ENCODE results near the gene ZC3H14. TPM values are rescaled to one million over a fixed set of nuclear protein-coding genes. Genes with fewer than 3 reads are reported as not detected.
A peak's percentile ranks its signal among the peaks of the same experiment; 100 is the strongest.

Gene ZC3H14
- total and polyA plus RNA-seq, 10 of the 15 experiments (the other 5 are each of a cell fraction or from before 2014, with no cell fraction given): 17.9 to 97.1 (median 47.6) TPM

- H3K79me2 ChIP-seq (ENCODE audit: control insufficient read depth, insufficient read depth, low read length): no peaks in the 10 kb centered on the region
- POLR2A ChIA-PET: no interaction called here
- intact Hi-C loops (cut with micrococcal nuclease; ENCODE audit: unreplicated experiment): no loop called here
- no peaks in the 10 kb centered on the region for H3K36me3 ChIP-seq (ENCODE audit: control insufficient read depth in 2 of 2, insufficient read depth in 2 of 2, low read length in 1 of 2)
- FAIRE-seq (no peak), ATAC-seq (no peak), DNase-seq (ENCODE audit: low read depth, low spot score) (no peak)
- H3K9ac ChIP-seq (ENCODE audit: control insufficient read depth, insufficient read depth, low read length): no peak overlapping the region
- H2AFZ ChIP-seq (ENCODE audit: control insufficient read depth, low read depth, low read length): no peak overlapping the region
- H3K4me1 ChIP-seq (ENCODE audit: control insufficient read depth, insufficient read depth, low read length): no peaks in the 10 kb centered on the region
- SMC1A ChIA-PET (ENCODE audit: uncharacterized antibody, unreplicated experiment): interaction anchor here (1.0 to 2.7 kb wide), 2 partner anchors 15 to 39 kb away, joined by 3 to 7 read pairs; no protein-coding TSS in a partner anchor
- in situ Hi-C loops (cut with MboI): no loop called here
- no peak overlapping the region for H3K4me2 ChIP-seq (ENCODE audit: control insufficient read depth, insufficient read depth)
- CTCF ChIA-PET: interaction anchor here (1.6 to 2.6 kb wide), 2 partner anchors 9 to 39 kb away, joined by 5 to 10 read pairs; no protein-coding TSS in a partner anchor
- RAD21 ChIA-PET (ENCODE audit: unreplicated experiment): interaction anchor here (1.0 to 1.7 kb wide), 4 partner anchors 15 to 39 kb away, joined by 3 to 5 read pairs (median 4); no protein-coding TSS in a partner anchor
- no peak overlapping the region for H3K4me3 ChIP-seq
- H4K20me1 ChIP-seq (ENCODE audit: control insufficient read depth, insufficient read depth): no peaks in the 10 kb centered on the region
- no peaks in the 10 kb centered on the region for H3K27me3 ChIP-seq (replicated peaks in 1 of 2; ENCODE audit: control insufficient read depth in 2 of 2, insufficient read depth in 2 of 2, low read length in 1 of 2)
- no peak overlapping the region for H3K27ac ChIP-seq (ENCODE audit: control insufficient read depth, insufficient read depth)
- no peaks in the 10 kb centered on the region for H3K9me3 ChIP-seq (replicated peaks; ENCODE audit: control insufficient read depth, insufficient read depth, low read length)
- no TSS peak for BruUV-seq (replicated peaks)
- no peak for TF ChIP-seq POLR2A (IDR thresholded peaks at IDR 0.05; ENCODE audit: low read depth, low read length)
- no peak for TF ChIP-seq ZNF217 (IDR thresholded peaks at IDR 0.05)
- no peak for TF ChIP-seq ATF3 (IDR thresholded peaks at IDR 0.05; ENCODE audit: borderline replicate concordance, extremely low read depth, low read depth, low read length)
Observed at GRCh38 chr14:88628462-88628861, 65.6 kb downstream of the ZC3H14 start.

GRCh38 chr14:88630565-88630964 is 67.7 kb downstream of the ZC3H14 start:
- ChIA-PET RAD21 (ENCODE audit: unreplicated experiment) (no interaction called here), POLR2A (no interaction called here), SMC1A (ENCODE audit: uncharacterized antibody, unreplicated experiment) (no interaction called here), CTCF (no interaction called here)
- ATAC-seq: peak; percentile 85
- no peak overlapping the region for H3K4me3 ChIP-seq
- no peaks in the 10 kb centered on the region for H3K36me3 ChIP-seq (ENCODE audit: control insufficient read depth in 2 of 2, insufficient read depth in 2 of 2, low read length in 1 of 2)
- no peak overlapping the region for H3K9ac ChIP-seq (ENCODE audit: control insufficient read depth, insufficient read depth, low read length)
- no peak overlapping the region for H3K27ac ChIP-seq (ENCODE audit: control insufficient read depth, insufficient read depth)
- FAIRE-seq: no peak
- peak; percentile 13 for DNase-seq (ENCODE audit: low read depth, low spot score)
- H3K9me3 ChIP-seq (replicated peaks; ENCODE audit: control insufficient read depth, insufficient read depth, low read length): no peaks in the 10 kb centered on the region
- no peaks in the 10 kb centered on the region for H4K20me1 ChIP-seq (ENCODE audit: control insufficient read depth, insufficient read depth)
- no peaks in the 10 kb centered on the region for H3K79me2 ChIP-seq (ENCODE audit: control insufficient read depth, insufficient read depth, low read length)
- BruUV-seq (replicated peaks): no TSS peak
- H3K27me3 ChIP-seq (replicated peaks in 1 of 2; ENCODE audit: control insufficient read depth in 2 of 2, insufficient read depth in 2 of 2, low read length in 1 of 2): no peaks in the 10 kb centered on the region
- in situ Hi-C loops (cut with MboI) (no loop called here), intact Hi-C loops (cut with micrococcal nuclease; ENCODE audit: unreplicated experiment) (no loop called here)
- WGBS (ENCODE audit: insufficient coverage, insufficient replicate concordance, low lambda C conversion rate, missing lambda C conversion rate): 37% methylated on average over 6 of the region's 6 CpGs
- H2AFZ ChIP-seq (ENCODE audit: control insufficient read depth, low read depth, low read length): peak overlapping the region; percentile 10; the same call in 1 of the 2 replicates
- H3K4me2 ChIP-seq (ENCODE audit: control insufficient read depth, insufficient read depth): no peak overlapping the region
- H3K4me1 ChIP-seq (ENCODE audit: control insufficient read depth, insufficient read depth, low read length): no peaks in the 10 kb centered on the region
- no peak for TF ChIP-seq NR2F1 (conservative IDR thresholded peaks at IDR 0.05)
- TF ChIP-seq CREM (IDR thresholded peaks at IDR 0.05; ENCODE audit: low read depth): 0 out of 2 replicates have a peak, but pooled peaks have one; percentile 15
- TF ChIP-seq RUNX3 (IDR thresholded peaks at IDR 0.05; ENCODE audit: low read length): peak; percentile 36; the same call in 1 of the 2 replicates
- 0 out of 2 replicates have a peak, but pooled peaks have one; percentile 31 for TF ChIP-seq YY1 (IDR thresholded peaks at IDR 0.05; ENCODE audit: low read depth, low read length)
- TF ChIP-seq NR2C1 (IDR thresholded peaks at IDR 0.05): no peak
- peak; percentile 61; the same call in 1 of the 2 replicates for TF ChIP-seq DPF2 (IDR thresholded peaks at IDR 0.05)
- peak; percentile 58 for TF ChIP-seq ATF7 (IDR thresholded peaks at IDR 0.05; ENCODE audit: low read depth)
- peak; percentile 42; the same call in 1 of the 2 replicates for TF ChIP-seq MLLT1 (IDR thresholded peaks at IDR 0.05)
- TF ChIP-seq RELB (IDR thresholded peaks at IDR 0.05; ENCODE audit: low read depth): peak; percentile 58; the same call in 1 of the 2 replicates
- no peak for TF ChIP-seq SKIL (IDR thresholded peaks at IDR 0.05; ENCODE audit: low read depth, poor library complexity, severe bottlenecking)
- no peak for TF ChIP-seq SREBF1 (IDR thresholded peaks at IDR 0.05; ENCODE audit: low read length)
- TF ChIP-seq ZNF217 (IDR thresholded peaks at IDR 0.05): no peak

Measured in GM12878 (cell line).